ENCODE data around the gene SLIT3.

Gene SLIT3

DNA sequence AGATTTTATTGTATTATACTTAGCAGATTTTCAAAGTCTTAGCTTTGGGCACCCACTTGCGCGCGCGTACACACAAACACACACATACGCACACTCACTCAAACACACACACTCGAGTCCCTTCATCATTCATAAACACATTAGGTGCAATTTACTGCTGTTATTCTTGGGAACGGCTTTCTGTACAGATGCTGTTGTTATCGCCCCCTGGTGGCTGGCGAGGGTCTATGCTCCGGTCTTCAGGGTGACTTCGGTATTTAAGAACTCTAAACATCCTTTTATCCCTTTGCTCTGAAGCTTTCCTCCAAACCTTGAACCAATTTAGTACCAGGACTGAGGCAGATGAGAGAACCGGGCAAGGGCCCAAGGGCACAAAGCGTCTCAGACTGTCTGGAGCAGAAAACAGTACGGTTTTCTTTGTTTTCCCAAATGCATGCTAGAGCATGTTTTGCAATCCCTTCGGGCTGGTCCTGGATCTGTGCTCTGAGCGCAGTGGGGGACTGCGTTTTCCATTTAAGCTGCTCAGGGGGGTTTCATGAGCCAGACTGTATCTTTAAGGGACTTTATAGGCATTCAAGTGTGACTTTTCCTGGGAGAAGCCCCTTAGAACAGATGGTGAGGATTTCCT, 1.7 kb upstream of the SLIT3 start:
- H3K4me3 ChIP-seq (ENCODE audit: low read depth, low read length) = peak overlapping the region; percentile 73; the same call in 1 of the 2 replicates
- H3K27me3 ChIP-seq = no peaks in the 10 kb centered on the region
- no peaks in the 10 kb centered on the region; the same call in 1 of the 2 replicates for H3K9me3 ChIP-seq
- no peaks in the 10 kb centered on the region for H3K36me3 ChIP-seq
- TF ChIP-seq, protein P1, sequence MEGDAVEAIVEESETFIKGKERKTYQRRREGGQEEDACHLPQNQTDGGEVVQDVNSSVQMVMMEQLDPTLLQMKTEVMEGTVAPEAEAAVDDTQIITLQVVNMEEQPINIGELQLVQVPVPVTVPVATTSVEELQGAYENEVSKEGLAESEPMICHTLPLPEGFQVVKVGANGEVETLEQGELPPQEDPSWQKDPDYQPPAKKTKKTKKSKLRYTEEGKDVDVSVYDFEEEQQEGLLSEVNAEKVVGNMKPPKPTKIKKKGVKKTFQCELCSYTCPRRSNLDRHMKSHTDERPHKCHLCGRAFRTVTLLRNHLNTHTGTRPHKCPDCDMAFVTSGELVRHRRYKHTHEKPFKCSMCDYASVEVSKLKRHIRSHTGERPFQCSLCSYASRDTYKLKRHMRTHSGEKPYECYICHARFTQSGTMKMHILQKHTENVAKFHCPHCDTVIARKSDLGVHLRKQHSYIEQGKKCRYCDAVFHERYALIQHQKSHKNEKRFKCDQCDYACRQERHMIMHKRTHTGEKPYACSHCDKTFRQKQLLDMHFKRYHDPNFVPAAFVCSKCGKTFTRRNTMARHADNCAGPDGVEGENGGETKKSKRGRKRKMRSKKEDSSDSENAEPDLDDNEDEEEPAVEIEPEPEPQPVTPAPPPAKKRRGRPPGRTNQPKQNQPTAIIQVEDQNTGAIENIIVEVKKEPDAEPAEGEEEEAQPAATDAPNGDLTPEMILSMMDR (IDR thresholded peaks at IDR 0.05; ENCODE audit: low read depth, low read length) = peak; percentile 95
- H3K4me1 ChIP-seq = peaks cover 16% of the 10 kb centered on the region
- DNase-seq = peak; percentile 85

DNA sequence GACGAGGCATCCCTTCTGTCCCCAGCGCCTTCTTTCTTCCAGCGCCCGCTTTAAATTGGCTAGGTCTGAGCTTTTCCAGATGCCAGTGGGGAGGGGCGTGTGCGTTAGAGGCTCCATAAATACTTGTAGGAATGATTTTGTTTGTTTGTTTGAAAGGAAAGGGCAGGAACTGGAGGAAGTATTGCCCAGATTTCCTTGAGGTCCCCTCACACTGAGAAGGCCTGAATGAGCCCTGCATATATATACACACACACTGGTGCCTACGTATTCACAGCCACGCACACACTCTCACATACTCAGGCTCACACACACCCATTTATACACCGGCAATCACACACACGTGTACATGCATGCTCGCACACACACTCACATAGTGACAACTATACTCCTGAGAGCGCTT, 1.0 kb upstream of the SLIT3 start:
- DNase-seq = peak; percentile 30
- Histone ChIP-seq H3K9me3 (no peaks in the 10 kb centered on the region; the same call in 1 of the 2 replicates), H3K4me1 (peaks cover 16% of the 10 kb centered on the region), H3K4me3 (ENCODE audit: low read depth, low read length) (peak overlapping the region; percentile 73), H3K27me3 (no peaks in the 10 kb centered on the region), H3K36me3 (no peaks in the 10 kb centered on the region)
- TF ChIP-seq, protein P1 (IDR thresholded peaks at IDR 0.05; ENCODE audit: low read depth, low read length) = no peak

DNA sequence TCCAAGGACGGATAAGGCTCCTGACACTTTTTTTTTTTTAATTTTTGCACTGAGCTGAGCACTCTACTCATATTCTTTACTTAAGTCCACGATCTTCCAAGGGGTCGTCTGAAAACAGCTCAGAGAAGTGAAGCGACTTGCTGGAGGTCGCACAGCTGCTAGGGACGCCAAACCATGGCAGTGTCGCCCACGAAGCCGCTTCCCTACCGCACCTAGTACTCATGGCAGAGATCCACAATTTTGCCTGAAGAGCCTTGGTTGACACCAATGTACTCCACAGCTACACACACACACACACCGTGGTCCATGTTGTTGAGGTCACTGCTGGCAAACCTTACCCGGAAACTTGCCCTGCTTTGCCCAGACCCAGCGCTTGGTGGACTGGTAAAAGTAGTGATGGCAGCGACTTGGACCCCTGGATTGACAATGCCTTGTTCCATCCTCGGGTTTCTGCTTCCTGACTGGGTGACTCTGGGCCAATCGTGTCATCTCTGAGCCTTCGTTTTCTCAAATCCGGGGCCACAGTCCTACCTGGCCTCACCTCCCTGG, 521 bp upstream of the SLIT3 start:
- no peak for DNase-seq
- peak overlapping the region; percentile 73 for H3K4me3 ChIP-seq (ENCODE audit: low read depth, low read length)
- no peaks in the 10 kb centered on the region for H3K36me3 ChIP-seq
- no peaks in the 10 kb centered on the region; the same call in 1 of the 2 replicates for H3K9me3 ChIP-seq
- H3K27me3 ChIP-seq = no peaks in the 10 kb centered on the region
- TF ChIP-seq, protein P1 (IDR thresholded peaks at IDR 0.05; ENCODE audit: low read depth, low read length) = no peak
- peaks cover 16% of the 10 kb centered on the region for H3K4me1 ChIP-seq

DNA sequence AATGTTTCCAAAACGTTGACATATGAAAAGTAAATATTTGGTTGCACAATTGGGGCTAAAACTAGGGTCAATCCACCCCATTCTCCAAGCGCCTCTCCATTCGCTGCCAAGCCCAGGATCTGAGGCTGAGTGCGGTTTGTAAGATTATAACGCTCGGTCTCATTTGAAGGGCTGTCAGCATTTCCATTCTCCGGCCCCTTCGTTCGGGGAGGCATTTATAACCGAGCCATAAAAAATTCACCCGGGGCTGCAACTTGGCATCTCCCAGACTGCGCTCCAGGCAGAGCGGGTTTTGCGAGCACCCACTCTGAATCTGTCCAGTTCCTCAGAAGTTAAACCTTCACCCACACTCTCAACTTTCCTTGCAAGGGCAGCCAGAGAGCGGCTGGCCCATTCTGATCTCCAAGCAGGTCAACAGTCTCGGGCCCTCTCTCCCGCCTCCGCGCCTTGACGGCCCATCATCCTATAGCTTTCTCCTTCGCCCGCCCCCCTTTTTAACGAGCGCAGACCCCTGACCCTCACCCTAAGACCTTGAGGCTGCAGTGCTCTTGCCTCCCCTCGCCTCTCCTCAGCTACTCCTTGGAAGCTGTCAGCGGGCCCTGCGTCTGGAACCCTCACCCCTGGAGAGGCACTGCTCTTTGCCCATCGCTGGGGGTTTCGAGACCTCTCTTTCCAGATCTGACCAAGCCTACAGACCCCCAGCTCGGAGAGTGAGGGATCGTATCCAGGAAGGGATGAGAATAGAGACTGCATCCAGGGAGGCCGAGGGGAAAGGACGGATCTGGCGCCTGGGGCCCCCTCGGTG, 1.1 kb downstream of the SLIT3 start:
- H3K4me1 ChIP-seq = peaks cover 16% of the 10 kb centered on the region

DNA sequence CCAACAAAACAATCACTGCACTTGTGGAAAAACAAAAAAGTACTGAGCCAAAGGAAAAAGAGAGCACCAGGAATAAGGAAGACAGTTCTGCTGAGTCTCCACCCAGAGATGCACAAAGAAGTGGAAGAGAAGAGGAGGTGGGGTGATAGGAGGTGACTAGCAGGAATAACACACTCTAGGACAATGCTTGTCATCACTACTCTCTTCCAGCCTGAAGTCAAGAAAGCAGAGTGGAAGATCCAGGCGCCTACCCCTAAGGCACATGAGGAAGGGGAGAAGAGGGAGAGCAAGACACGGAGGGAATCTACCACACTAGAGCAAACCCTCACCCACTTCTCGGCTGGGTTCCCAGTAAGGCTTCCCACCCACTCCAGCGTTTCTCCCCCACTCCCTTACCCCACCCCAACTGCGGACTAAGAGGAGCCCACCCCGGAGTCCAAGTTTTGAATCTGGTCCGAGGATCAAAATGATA, 1.7 kb downstream of the SLIT3 start:
- TF ChIP-seq, protein P1 (IDR thresholded peaks at IDR 0.05; ENCODE audit: low read depth, low read length) = no peak
- no peaks in the 10 kb centered on the region; the same call in 1 of the 2 replicates for H3K36me3 ChIP-seq
- H3K4me3 ChIP-seq (ENCODE audit: low read depth, low read length) = peak overlapping the region; percentile 73
- peaks cover 16% of the 10 kb centered on the region for H3K4me1 ChIP-seq
- no peaks in the 10 kb centered on the region for H3K27me3 ChIP-seq
- no peaks in the 10 kb centered on the region; the same call in 1 of the 2 replicates for H3K9me3 ChIP-seq
- DNase-seq = no peak

More for the DNA sequence above, 1.1 kb downstream of the SLIT3 start:
- H3K27me3 ChIP-seq = no peaks in the 10 kb centered on the region
- no peaks in the 10 kb centered on the region; the same call in 1 of the 2 replicates for H3K9me3 ChIP-seq
- H3K36me3 ChIP-seq = no peaks in the 10 kb centered on the region; the same call in 1 of the 2 replicates
- TF ChIP-seq, protein P1 (IDR thresholded peaks at IDR 0.05; ENCODE audit: low read depth, low read length) = no peak
- DNase-seq = no peak
- H3K4me3 ChIP-seq (ENCODE audit: low read depth, low read length) = peak overlapping the region; percentile 73

Data from BE2C (cell line).